ENCODE measurements around the gene SF3A2.

Gene SF3A2

DNA sequence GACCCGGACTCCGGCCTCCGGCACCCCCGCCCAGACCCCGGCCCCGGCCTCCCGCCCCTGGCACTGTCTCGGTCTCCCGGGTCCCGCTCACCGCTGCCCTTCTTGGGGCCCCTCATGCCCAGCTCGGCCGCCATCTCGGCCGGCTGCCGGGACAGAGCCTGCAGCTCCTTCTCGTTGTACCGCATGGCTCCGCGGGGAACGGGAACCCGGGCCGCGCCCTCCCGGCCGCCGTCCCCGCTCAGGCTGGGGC is 635 bp upstream of the SF3A2 start:
- Histone ChIP-seq H3K4me1 (ENCODE audit: control insufficient read depth, insufficient read depth, low read length) (peaks cover 4% of the 10 kb centered on the region; the same call in 1 of the 2 replicates), H3K4me3 (ENCODE audit: low read depth, low read length) (peak overlapping the region; percentile 84), H3K27ac (ENCODE audit: extremely low read depth, low read depth, low read length) (peak overlapping the region; percentile 95; the same call in 1 of the 2 replicates), H3K36me3 (ENCODE audit: control insufficient read depth in 2 of 2, insufficient read depth in 1 of 2, low read length in 2 of 2) (peaks cover 4 to 46% of the 10 kb centered on the region in 2 experiments; a peak in 2 of 3 replicates), H3K9me3 (ENCODE audit: control insufficient read depth, insufficient read depth, low read depth, low read length) (no peaks in the 10 kb centered on the region)
- TF ChIP-seq ZNF747 (tag by site-specific recombination; IDR thresholded peaks at IDR 0.05) (no peak), ZNF664 (tag by site-specific recombination; IDR thresholded peaks at IDR 0.05) (no peak), ZNF366 (tag by site-specific recombination; conservative IDR thresholded peaks at IDR 0.05) (no peak), ZNF561 (tag by site-specific recombination; IDR thresholded peaks at IDR 0.05; ENCODE audit: borderline replicate concordance) (peak; percentile 59; the same call in 1 of the 2 replicates), ZSCAN18 (tag by site-specific recombination; IDR thresholded peaks at IDR 0.05) (no peak), ZBTB20 (tag by site-specific recombination; IDR thresholded peaks at IDR 0.05) (peak; percentile 80; the same call in 1 of the 2 replicates), GLIS2 (tag by site-specific recombination; IDR thresholded peaks at IDR 0.05) (0 out of 2 replicates have a peak, but pooled peaks have one; percentile 34), ZNF10 (tag by site-specific recombination; IDR thresholded peaks at IDR 0.05) (0 out of 2 replicates have a peak, but pooled peaks have one; percentile 22), YY1 (tag by site-specific recombination; IDR thresholded peaks at IDR 0.05) (0 out of 2 replicates have a peak, but pooled peaks have one; percentile 37), KLF8 (tag by site-specific recombination; IDR thresholded peaks at IDR 0.05) (peak; percentile 61), ZNF549 (tag by site-specific recombination; IDR thresholded peaks at IDR 0.05) (no peak), ZNF211 (tag by site-specific recombination; IDR thresholded peaks at IDR 0.05; ENCODE audit: low read depth) (no peak), PATZ1 (tag by site-specific recombination; IDR thresholded peaks at IDR 0.05) (0 out of 2 replicates have a peak, but pooled peaks have one; percentile 25), ZNF148 (tag by site-specific recombination; IDR thresholded peaks at IDR 0.05; ENCODE audit: borderline replicate concordance) (no peak), ZSCAN30 (tag by site-specific recombination; IDR thresholded peaks at IDR 0.05) (peak; percentile 86; the same call in 1 of the 2 replicates)
- TF ChIP-seq, protein P1, sequence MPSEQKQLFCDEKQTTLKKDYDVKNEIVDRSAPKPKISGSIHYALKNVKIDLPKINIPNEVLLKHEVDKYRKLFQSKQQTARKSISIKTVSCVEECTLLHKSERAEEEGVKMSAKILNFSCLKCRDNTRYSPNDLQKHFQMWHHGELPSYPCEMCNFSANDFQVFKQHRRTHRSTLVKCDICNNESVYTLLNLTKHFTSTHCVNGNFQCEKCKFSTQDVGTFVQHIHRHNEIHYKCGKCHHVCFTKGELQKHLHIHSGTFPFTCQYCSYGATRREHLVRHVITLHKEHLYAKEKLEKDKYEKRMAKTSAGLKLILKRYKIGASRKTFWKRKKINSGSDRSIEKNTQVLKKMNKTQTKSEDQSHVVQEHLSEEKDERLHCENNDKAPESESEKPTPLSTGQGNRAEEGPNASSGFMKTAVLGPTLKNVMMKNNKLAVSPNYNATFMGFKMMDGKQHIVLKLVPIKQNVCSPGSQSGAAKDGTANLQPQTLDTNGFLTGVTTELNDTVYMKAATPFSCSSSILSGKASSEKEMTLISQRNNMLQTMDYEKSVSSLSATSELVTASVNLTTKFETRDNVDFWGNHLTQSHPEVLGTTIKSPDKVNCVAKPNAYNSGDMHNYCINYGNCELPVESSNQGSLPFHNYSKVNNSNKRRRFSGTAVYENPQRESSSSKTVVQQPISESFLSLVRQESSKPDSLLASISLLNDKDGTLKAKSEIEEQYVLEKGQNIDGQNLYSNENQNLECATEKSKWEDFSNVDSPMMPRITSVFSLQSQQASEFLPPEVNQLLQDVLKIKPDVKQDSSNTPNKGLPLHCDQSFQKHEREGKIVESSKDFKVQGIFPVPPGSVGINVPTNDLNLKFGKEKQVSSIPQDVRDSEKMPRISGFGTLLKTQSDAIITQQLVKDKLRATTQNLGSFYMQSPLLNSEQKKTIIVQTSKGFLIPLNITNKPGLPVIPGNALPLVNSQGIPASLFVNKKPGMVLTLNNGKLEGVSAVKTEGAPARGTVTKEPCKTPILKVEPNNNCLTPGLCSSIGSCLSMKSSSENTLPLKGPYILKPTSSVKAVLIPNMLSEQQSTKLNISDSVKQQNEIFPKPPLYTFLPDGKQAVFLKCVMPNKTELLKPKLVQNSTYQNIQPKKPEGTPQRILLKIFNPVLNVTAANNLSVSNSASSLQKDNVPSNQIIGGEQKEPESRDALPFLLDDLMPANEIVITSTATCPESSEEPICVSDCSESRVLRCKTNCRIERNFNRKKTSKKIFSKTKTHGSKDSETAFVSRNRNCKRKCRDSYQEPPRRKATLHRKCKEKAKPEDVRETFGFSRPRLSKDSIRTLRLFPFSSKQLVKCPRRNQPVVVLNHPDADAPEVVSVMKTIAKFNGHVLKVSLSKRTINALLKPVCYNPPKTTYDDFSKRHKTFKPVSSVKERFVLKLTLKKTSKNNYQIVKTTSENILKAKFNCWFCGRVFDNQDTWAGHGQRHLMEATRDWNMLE (tag by site-specific recombination; conservative IDR thresholded peaks at IDR 0.05; ENCODE audit: low read depth): no peak
- CTCF ChIA-PET: interaction anchor here (0.5 to 1.7 kb wide), 16 partner anchors 9 to 1961 kb away, joined by 3 to 7 read pairs (median 4); no protein-coding TSS in a partner anchor
- POLR2A ChIA-PET: interaction anchor here (0.6 to 1.6 kb wide), 5 partner anchors 14 to 240 kb away, joined by 3 to 7 read pairs (median 4); partner anchors contain the start of genes AMH, GADD45B and TIMM13
